Keratinocyte (primary cell): Measurements from ENCODE around the gene MEGF8.

ENCODE experiments used
- EZH2 ChIP-seq: IDR thresholded peaks from one replicate; pipeline ENCODE4 v1.6.1; 2012; ENCODE audit warnings: inconsistent platforms, mild to moderate bottlenecking, low read length, moderate library complexity
- TF ChIP-seq, protein P1 (sequence below), 3 experiments: IDR thresholded peaks in 1 of 3; conservative IDR thresholded peaks in 1 of 3; optimal IDR thresholded peaks in 1 of 3; 2 replicates in 2 of 3; 3 replicates in 1 of 3; pipeline versions ENCODE3 to v1.5.1; 2011; ENCODE audit warnings: low read length in 3 of 3, mild to moderate bottlenecking in 3 of 3, moderate library complexity in 2 of 3, control low read depth in 1 of 3, inconsistent platforms in 1 of 3; ENCODE audit not compliant: insufficient read depth in 2 of 3; ENCODE audit errors: extremely low read depth in 1 of 3

GRCh38 chr19:42295342-42295741, 30.1 kb upstream of the MEGF8 start:
- TF ChIP-seq, protein P1, sequence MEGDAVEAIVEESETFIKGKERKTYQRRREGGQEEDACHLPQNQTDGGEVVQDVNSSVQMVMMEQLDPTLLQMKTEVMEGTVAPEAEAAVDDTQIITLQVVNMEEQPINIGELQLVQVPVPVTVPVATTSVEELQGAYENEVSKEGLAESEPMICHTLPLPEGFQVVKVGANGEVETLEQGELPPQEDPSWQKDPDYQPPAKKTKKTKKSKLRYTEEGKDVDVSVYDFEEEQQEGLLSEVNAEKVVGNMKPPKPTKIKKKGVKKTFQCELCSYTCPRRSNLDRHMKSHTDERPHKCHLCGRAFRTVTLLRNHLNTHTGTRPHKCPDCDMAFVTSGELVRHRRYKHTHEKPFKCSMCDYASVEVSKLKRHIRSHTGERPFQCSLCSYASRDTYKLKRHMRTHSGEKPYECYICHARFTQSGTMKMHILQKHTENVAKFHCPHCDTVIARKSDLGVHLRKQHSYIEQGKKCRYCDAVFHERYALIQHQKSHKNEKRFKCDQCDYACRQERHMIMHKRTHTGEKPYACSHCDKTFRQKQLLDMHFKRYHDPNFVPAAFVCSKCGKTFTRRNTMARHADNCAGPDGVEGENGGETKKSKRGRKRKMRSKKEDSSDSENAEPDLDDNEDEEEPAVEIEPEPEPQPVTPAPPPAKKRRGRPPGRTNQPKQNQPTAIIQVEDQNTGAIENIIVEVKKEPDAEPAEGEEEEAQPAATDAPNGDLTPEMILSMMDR (optimal IDR thresholded peaks at IDR 0.05 in 1 of 3, IDR thresholded peaks at IDR 0.05 in 1 of 3, conservative IDR thresholded peaks at IDR 0.05 in 1 of 3; ENCODE audit: extremely low read depth in 1 of 3, insufficient read depth in 2 of 3, low read length in 3 of 3): no peak
- TF ChIP-seq EZH2: no peak
